ENCODE measurements around the gene STAC3.
"Not testable (repeated sequence)": the region's sequence is repeated elsewhere in the genome, so short reads cannot be mapped to it uniquely, and the experiment has no call there.

STAC3 gene

GRCh38 chr12:57250956-57251355, at the start of gene STAC3:
TSS of gene STAC3 (minus strand) at chr12:57251187. CDS start at chr12:57249636, 1,551 bp downstream.
- DNase-seq, result no peak

GRCh38 chr12:57299514-57300016, 48.6 kb upstream of the STAC3 start:
- DNase-seq, result no peak

- no peak for DNase-seq
Measured at GRCh38 chr12:57296291-57296690, 45.3 kb upstream of the STAC3 start.

- not testable (repeated sequence) for DNase-seq
Measured at GRCh38 chr12:57282073-57282472, 31.1 kb upstream of the STAC3 start.

GRCh38 chr12:57280211-57281062, 29.4 kb upstream of the STAC3 start:
- peak; percentile 82 for DNase-seq

GRCh38 chr12:57278465-57279381, 27.7 kb upstream of the STAC3 start:
- no peak for DNase-seq

- DNase-seq, result no peak
Measured at GRCh38 chr12:57276935-57277563, 26.1 kb upstream of the STAC3 start.

- not testable (repeated sequence) for DNase-seq
Measured at GRCh38 chr12:57276233-57276632, 25.2 kb upstream of the STAC3 start.

GRCh38 chr12:57273516-57273915, 22.5 kb upstream of the STAC3 start:
- DNase-seq, result no peak

- DNase-seq, result no peak
Measured at GRCh38 chr12:57272337-57273151, 21.6 kb upstream of the STAC3 start.

GRCh38 chr12:57270966-57271470, 20.0 kb upstream of the STAC3 start:
- DNase-seq, result no peak

- no peak for DNase-seq
Measured at GRCh38 chr12:57268264-57268663, 17.3 kb upstream of the STAC3 start.

GRCh38 chr12:57266681-57267080, 15.7 kb upstream of the STAC3 start:
- DNase-seq, result no peak

- DNase-seq, result no peak
Measured at GRCh38 chr12:57263096-57263495, 12.1 kb upstream of the STAC3 start.

- DNase-seq, result no peak
Measured at GRCh38 chr12:57262126-57262822, 11.3 kb upstream of the STAC3 start.

- no peak for DNase-seq
Measured at GRCh38 chr12:57261428-57261865, 10.5 kb upstream of the STAC3 start.

GRCh38 chr12:57260366-57260765, 9.4 kb upstream of the STAC3 start:
- DNase-seq, result no peak

- DNase-seq, result no peak
Measured at GRCh38 chr12:57258977-57259970, 8.3 kb upstream of the STAC3 start.

GRCh38 chr12:57255916-57256315, 4.9 kb upstream of the STAC3 start:
- no peak for DNase-seq
